H1 (cell line): ENCODE results near the gene SEL1L3. TPM values are rescaled to one million over a fixed set of nuclear protein-coding genes. Genes with fewer than 3 reads are reported as not detected.

Source experiments
- CTCF ChIA-PET: fragments of 300-600 bp; sonication (Branson Sonifier 250); formaldehyde crosslinking; loops from one replicate; lab custom pipeline; 2021; ENCODE audit not compliant: partially characterized antibody; lab: Charles Lee
- POLR2A ChIA-PET: fragments of 300-600 bp; sonication (Branson Sonifier 250); formaldehyde crosslinking; loops from one replicate; lab custom pipeline; 2021; ENCODE audit warnings: inconsistent platforms; ENCODE audit not compliant: partially characterized antibody; lab: Charles Lee
- DNase-seq, 2 experiments: peaks; one replicate each; pipeline versions ENCODE4 v3.0.0 to v3.0.0-alpha.2; 2010 to 2022; ENCODE audit warnings: low spot score in 2 of 2, low read depth in 1 of 2, mixed read lengths in 1 of 2
- FAIRE-seq: peaks from 2 replicates; lab custom pipeline; 2011; peaks lifted over from hg19 to GRCh38; lab: Jason Lieb, UNC
- H2AFZ ChIP-seq: 2 replicates; pipeline ENCODE4 v1.8.1; 2012; ENCODE audit warnings: low read length, inconsistent platforms
- H2AK5ac ChIP-seq: 2 replicates; pipeline ENCODE4 v1.6.1; 2013; ENCODE audit warnings: low read depth, low read length
- H2BK120ac ChIP-seq: replicated peaks from 2 replicates; pipeline ENCODE3; 2013; ENCODE audit warnings: low read depth, low read length, inconsistent platforms
- H2BK12ac ChIP-seq: 2 replicates; pipeline ENCODE4 v1.6.1; 2013; ENCODE audit warnings: low read depth, low read length
- H2BK15ac ChIP-seq: 2 replicates; pipeline ENCODE4 v1.6.1; 2013; ENCODE audit warnings: low read length
- H2BK20ac ChIP-seq: 2 replicates; pipeline ENCODE4 v1.6.1; 2013; ENCODE audit warnings: low read length
- H2BK5ac ChIP-seq: 2 replicates; pipeline ENCODE4 v1.6.1; 2013; ENCODE audit warnings: low read depth, low read length
- H3K14ac ChIP-seq: 2 replicates; pipeline ENCODE4 v1.6.1; 2013; ENCODE audit warnings: inconsistent platforms; ENCODE audit not compliant: insufficient read length
- H3K18ac ChIP-seq: 2 replicates; pipeline ENCODE4 v1.6.1; 2013; ENCODE audit warnings: low read length; ENCODE audit errors: extremely low read depth
- H3K23ac ChIP-seq: 2 replicates; pipeline ENCODE4 v1.6.1; 2013; ENCODE audit warnings: inconsistent platforms; ENCODE audit not compliant: insufficient read length
- H3K23me2 ChIP-seq: 2 replicates; pipeline ENCODE4 v1.6.1; 2013; ENCODE audit warnings: low read depth, low read length
- H3K27ac ChIP-seq: 2 replicates; pipeline ENCODE4 v1.6.1; 2011; ENCODE audit warnings: low read depth, low read length, inconsistent platforms
- H3K27me3 ChIP-seq, 4 experiments: replicated peaks in 1 of 4; 1 replicate in 1 of 4; 2 replicates in 3 of 4; pipeline versions ENCODE4 v1.6.1 to v1.8.1; 2011 to 2013; ENCODE audit warnings: low read length in 3 of 4, mild to moderate bottlenecking in 3 of 4, inconsistent platforms in 2 of 4, mixed read lengths in 2 of 4, moderate library complexity in 1 of 4; ENCODE audit not compliant: control insufficient read depth in 3 of 4, insufficient read depth in 3 of 4; ENCODE audit errors: extremely low read depth in 1 of 4
- H3K36me3 ChIP-seq, 4 experiments: 2 replicates each; pipeline versions ENCODE4 v1.6.1 to v1.8.1; 2011 to 2013; ENCODE audit warnings: mild to moderate bottlenecking in 4 of 4, low read length in 3 of 4, moderate library complexity in 2 of 4, control low read depth in 1 of 4, inconsistent platforms in 1 of 4; ENCODE audit not compliant: insufficient read depth in 4 of 4, control insufficient read depth in 2 of 4
- H3K4ac ChIP-seq: replicated peaks from 2 replicates; pipeline ENCODE3; 2013; ENCODE audit warnings: low read length, low read depth, mixed read lengths, inconsistent platforms; ENCODE audit not compliant: insufficient read length
- H3K4me1 ChIP-seq, 4 experiments: replicated peaks in 1 of 4; 1 replicate in 1 of 4; 2 replicates in 3 of 4; pipeline versions ENCODE4 v1.6.1 to v1.8.1; 2011 to 2013; ENCODE audit warnings: low read length in 3 of 4, inconsistent platforms in 2 of 4, mixed read lengths in 1 of 4; ENCODE audit not compliant: insufficient read depth in 4 of 4, control insufficient read depth in 3 of 4
- H3K4me2 ChIP-seq, 2 experiments: 2 replicates each; pipeline versions ENCODE4 v1.6.1 to v1.8.1; 2011 to 2013; ENCODE audit warnings: low read depth in 2 of 2, low read length in 2 of 2, control low read depth in 1 of 2, inconsistent platforms in 1 of 2, mild to moderate bottlenecking in 1 of 2; ENCODE audit not compliant: insufficient read depth in 1 of 2
- H3K4me3 ChIP-seq, 4 experiments: fragments of 200-600, 300-600 bp in 1 of 4; sonication (generic), shearing (Covaris generic), sonication (Bioruptor Twin) in 1 of 4; 2 replicates each; pipeline versions ENCODE4 v1.5.1 to v1.8.1; 2011 to 2016; ENCODE audit warnings: low read length in 4 of 4, low read depth in 3 of 4, control low read depth in 2 of 4, inconsistent platforms in 2 of 4, mild to moderate bottlenecking in 2 of 4, mixed read lengths in 1 of 4, moderate library complexity in 1 of 4; ENCODE audit not compliant: insufficient read depth in 2 of 4; ENCODE audit errors: extremely low read depth in 1 of 4
- H3K56ac ChIP-seq: replicated peaks from 2 replicates; pipeline ENCODE3; 2013; ENCODE audit warnings: low read depth, mild to moderate bottlenecking, mixed read lengths, low read length, inconsistent platforms; ENCODE audit not compliant: insufficient read length
- H3K79me1 ChIP-seq: 2 replicates; pipeline ENCODE4 v1.6.1; 2013; ENCODE audit warnings: low read depth, low read length, control low read depth
- H3K79me2 ChIP-seq, 2 experiments: 2 replicates each; pipeline versions ENCODE4 v1.6.1 to v1.8.1; 2012 to 2013; ENCODE audit warnings: low read length in 2 of 2, mild to moderate bottlenecking in 2 of 2, inconsistent platforms in 1 of 2; ENCODE audit not compliant: insufficient read depth in 2 of 2, control insufficient read depth in 1 of 2
- H3K9ac ChIP-seq, 4 experiments: replicated peaks in 1 of 4; 1 replicate in 1 of 4; 2 replicates in 3 of 4; pipeline versions ENCODE4 v1.6.1 to v1.8.1; 2011 to 2013; ENCODE audit warnings: low read depth in 3 of 4, low read length in 3 of 4, control low read depth in 2 of 4, mild to moderate bottlenecking in 2 of 4, moderate library complexity in 2 of 4, inconsistent platforms in 1 of 4; ENCODE audit errors: extremely low read depth in 1 of 4
- H3K9me3 ChIP-seq, 2 experiments: 2 replicates each; pipeline versions ENCODE4 v1.6.1 to v1.8.1; 2012 to 2013; ENCODE audit warnings: mild to moderate bottlenecking in 2 of 2, moderate library complexity in 2 of 2, control low read depth in 1 of 2, inconsistent platforms in 1 of 2, low read depth in 1 of 2, low read length in 1 of 2, mixed read lengths in 1 of 2; ENCODE audit not compliant: insufficient read depth in 2 of 2
- H4K20me1 ChIP-seq, 2 experiments: replicated peaks in 1 of 2; 2 replicates each; pipeline versions ENCODE3 to v1.8.1; 2011 to 2013; ENCODE audit warnings: inconsistent platforms in 2 of 2, low read length in 2 of 2, mild to moderate bottlenecking in 1 of 2; ENCODE audit not compliant: insufficient read depth in 2 of 2, control insufficient read depth in 1 of 2
- H4K5ac ChIP-seq: 2 replicates; pipeline ENCODE4 v1.6.1; 2013; ENCODE audit warnings: low read length, low read depth, mixed read lengths, inconsistent platforms; ENCODE audit not compliant: insufficient read length
- H4K8ac ChIP-seq: 2 replicates; pipeline ENCODE4 v1.8.0; 2013; ENCODE audit warnings: mild to moderate bottlenecking, moderate library complexity, low read length, inconsistent platforms; ENCODE audit not compliant: insufficient read depth; ENCODE audit errors: extremely low read depth
- H4K91ac ChIP-seq: replicated peaks from 2 replicates; pipeline ENCODE3; 2013; ENCODE audit warnings: low read length, mixed read lengths, inconsistent platforms; ENCODE audit not compliant: insufficient read length
- KDM4A ChIP-seq: IDR thresholded peaks from one replicate; pipeline ENCODE4 v1.7.1; 2012; ENCODE audit warnings: low read depth, mild to moderate bottlenecking, moderate library complexity, low read length, inconsistent platforms; ENCODE audit not compliant: severe bottlenecking
- WGBS, 2 experiments: shearing (Covaris generic) in 1 of 2; methylation state at CpG; one replicate each; pipeline versions ENCODE4 v1.1.6 to v1.1.7; 2013 to 2015; ENCODE audit warnings: low lambda C conversion rate in 2 of 2, mixed read lengths in 2 of 2, inconsistent platforms in 1 of 2, low coverage in 1 of 2, missing lambda C conversion rate in 1 of 2; ENCODE audit not compliant: insufficient replicate concordance in 2 of 2, insufficient coverage in 1 of 2, insufficient read length in 1 of 2; ENCODE audit errors: extremely low coverage in 1 of 2, missing lambda C conversion rate in 1 of 2; 5-methylcytosine and 5-hydroxymethylcytosine counted together
- polyA plus RNA-seq, 7 experiments: library from polyadenylated mRNA; depleted of rRNA in 3 of 7; stranded (reverse) in 5 of 7; unstranded in 2 of 7; fragments of >200 nt in 5 of 7; fragments of 200-250 nt in 2 of 7; gene quantifications; 1 replicate in 5 of 7; 2 replicates in 1 of 7; 4 replicates in 1 of 7; pipeline versions ENCODE4 v1.2.1 to v1.2.3, GENCODE V29; 2011 to 2013; ENCODE audit warnings: missing spikeins in 2 of 7, mixed read lengths in 2 of 7
- total RNA-seq: library from RNA; stranded (reverse); fragmentation: NEBNext Ultra II Directional; extraction: Animal tissue kit (Norgen Biotek cat#: 25700); gene quantifications from 2 replicates; pipeline ENCODE4 v1.2.1, GENCODE V29; 2021

The SEL1L3 gene
- total and polyA plus RNA-seq, 2 of the 8 experiments (the other 6 are each of a cell fraction or from before 2014, with no cell fraction given) = 18.2 to 54.0 TPM

- Histone ChIP-seq H2AFZ (no peak overlapping the region), H4K91ac (no peak overlapping the region), H3K4me3 (no peak overlapping the region), H2BK120ac (no peak overlapping the region), H2BK15ac (no peak overlapping the region), H3K79me1 (no peaks in the 10 kb centered on the region), H3K9ac (no peak overlapping the region), H4K5ac (no peak overlapping the region), H3K79me2 (no peaks in the 10 kb centered on the region), H3K18ac (no peak overlapping the region), H2BK5ac (no peak overlapping the region), H3K56ac (no peak overlapping the region), H3K23me2 (peaks cover 2% of the 10 kb centered on the region; the same call in 1 of the 2 replicates), H3K9me3 (0 out of 4 replicates have a peak, but pooled peaks cover 0 to 4% of the 10 kb centered on the region in 2 experiments), H3K4me2 (no peak overlapping the region), H3K14ac (no peak overlapping the region), H4K8ac (no peak overlapping the region), H4K20me1 (no peaks in the 10 kb centered on the region), H3K4ac (no peak overlapping the region), H2BK20ac (no peak overlapping the region), H3K4me1 (peaks cover 0 to 3% (median 0%) of the 10 kb centered on the region in 4 experiments; a peak in 1 of 7 replicates), H3K36me3 (no peaks in the 10 kb centered on the region), H3K23ac (no peak overlapping the region), H2BK12ac (no peak overlapping the region), H2AK5ac (no peak overlapping the region), H3K27ac (no peak overlapping the region), H3K27me3 (peaks cover 0 to 2% (median 0%) of the 10 kb centered on the region in 4 experiments; a peak in 1 of 7 replicates)
- ChIA-PET POLR2A (no interaction called here), CTCF (interaction anchor here (0.8 to 1.1 kb wide), 2 partner anchors 84 to 88 kb away, joined by 3 read pairs; no protein-coding TSS in a partner anchor)
- no peak for FAIRE-seq
- WGBS, 2 experiments = 91% methylated on average over 4 of the region's 4 CpGs; no CpG with 5 or more reads in 1 of the 2 experiments
- DNase-seq = no peak
- TF ChIP-seq KDM4A = no peak
Measured at GRCh38 chr4:25905371-25905770, 42.6 kb upstream of the SEL1L3 start.
